Endometrium (tissue), 2 donors: Measurements from ENCODE around the gene ZNF423.

Experiments used
- FAIRE-seq: peaks from 2 replicates; lab custom pipeline; 2012; peaks lifted over from hg19 to GRCh38; lab: Jason Lieb, UNC
- donor health status: control.
- donor health status: control.

The ZNF423 gene

GRCh38 chr16:49822649-49823370 is 33.1 kb downstream of the ZNF423 start:
- FAIRE-seq: no peak

DNA sequence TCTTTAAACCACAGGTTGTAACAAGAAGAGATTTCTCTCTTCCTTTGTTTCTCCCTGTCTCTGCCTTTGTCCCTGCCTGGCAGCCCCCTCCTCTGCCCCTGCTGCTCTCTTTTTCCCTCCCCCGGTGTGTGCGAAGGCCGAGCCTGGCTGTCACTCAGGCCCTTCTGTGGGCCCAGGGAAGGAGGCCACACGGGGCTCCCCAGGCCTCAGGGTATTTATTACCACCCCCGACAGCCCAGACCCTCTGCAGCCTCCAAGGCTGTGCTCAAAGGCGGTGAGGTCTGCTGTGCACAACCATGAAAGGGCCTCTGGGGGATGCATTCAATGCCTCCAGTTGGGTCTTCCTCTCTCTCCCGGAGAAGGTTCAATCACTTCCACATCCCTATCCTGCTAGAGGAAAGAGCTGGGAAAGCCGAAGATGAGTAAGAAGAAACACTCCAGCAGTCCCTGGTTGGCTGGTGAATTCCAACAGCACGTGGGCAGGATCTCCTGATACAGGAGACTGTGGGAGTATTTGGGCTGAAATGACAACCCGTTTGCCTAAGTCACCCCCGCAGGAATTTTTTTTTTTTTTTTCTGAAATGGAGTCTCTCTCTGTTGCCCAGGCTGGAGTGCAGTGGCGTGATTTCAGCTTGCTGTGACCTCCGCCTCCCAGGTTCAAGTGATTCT is 34.2 kb downstream of the ZNF423 start:
- no peak for FAIRE-seq

- FAIRE-seq: no peak
Measured at GRCh38 chr16:49821156-49821555, 34.8 kb downstream of the ZNF423 start.

DNA sequence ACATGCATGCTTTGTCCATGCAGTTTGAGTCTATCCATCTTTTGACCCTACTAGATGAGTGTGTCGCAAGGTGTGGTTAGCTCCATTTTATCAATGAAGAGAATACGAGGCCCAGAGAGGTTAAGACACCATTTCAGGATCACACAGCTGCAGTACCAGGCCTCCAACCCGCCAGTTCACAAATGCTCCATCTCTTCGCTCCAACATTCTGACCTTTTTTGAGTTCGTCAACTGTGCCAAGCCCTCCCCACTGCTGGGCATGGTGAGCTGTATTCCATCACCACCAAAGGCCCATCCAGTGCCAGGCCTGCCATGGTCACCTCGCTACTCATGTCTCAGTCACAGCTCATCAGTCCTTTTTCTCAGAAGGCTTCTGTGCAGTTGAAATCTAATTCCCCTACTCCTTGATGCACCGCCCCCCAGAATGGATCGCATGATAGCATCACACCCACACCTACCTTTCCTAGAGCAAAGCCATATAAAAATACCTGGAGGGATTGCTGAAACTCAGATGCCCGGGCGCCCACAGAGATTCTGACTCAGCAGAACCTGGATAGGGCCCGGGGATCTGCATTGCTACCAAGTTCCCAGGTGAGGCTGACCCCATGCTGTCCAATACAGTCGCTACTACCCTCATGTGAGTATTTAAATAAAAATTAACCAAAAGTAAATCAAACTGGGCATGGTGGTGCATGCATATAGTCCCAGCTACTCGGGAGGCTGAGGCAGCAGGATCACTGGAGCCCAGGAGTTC is 38.0 kb downstream of the ZNF423 start:
- no peak for FAIRE-seq

DNA sequence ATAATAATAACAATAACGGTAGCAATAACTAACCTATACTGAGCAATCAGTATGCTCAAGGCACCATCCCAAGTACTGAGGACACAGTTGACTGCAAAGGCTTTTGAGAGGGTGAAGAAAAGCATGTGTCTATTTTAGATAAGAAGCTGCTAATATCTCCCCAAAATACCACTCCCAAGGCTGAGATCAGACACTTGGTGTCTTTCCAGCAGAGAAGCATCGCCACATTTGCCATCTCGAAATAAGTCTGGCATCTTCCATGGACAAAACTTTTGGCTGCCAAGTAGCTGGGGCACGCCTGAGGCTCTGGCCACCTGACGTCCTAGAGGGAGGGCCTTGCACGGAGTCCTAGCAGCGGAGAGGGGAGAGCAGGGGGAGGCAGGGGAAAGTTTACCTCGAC is 39.0 kb downstream of the ZNF423 start:
- no peak for FAIRE-seq

- FAIRE-seq: no peak
Measured at GRCh38 chr16:49811644-49812334, 44.1 kb downstream of the ZNF423 start.

- FAIRE-seq: no peak
Measured at GRCh38 chr16:49810831-49811230, 45.1 kb downstream of the ZNF423 start.

DNA sequence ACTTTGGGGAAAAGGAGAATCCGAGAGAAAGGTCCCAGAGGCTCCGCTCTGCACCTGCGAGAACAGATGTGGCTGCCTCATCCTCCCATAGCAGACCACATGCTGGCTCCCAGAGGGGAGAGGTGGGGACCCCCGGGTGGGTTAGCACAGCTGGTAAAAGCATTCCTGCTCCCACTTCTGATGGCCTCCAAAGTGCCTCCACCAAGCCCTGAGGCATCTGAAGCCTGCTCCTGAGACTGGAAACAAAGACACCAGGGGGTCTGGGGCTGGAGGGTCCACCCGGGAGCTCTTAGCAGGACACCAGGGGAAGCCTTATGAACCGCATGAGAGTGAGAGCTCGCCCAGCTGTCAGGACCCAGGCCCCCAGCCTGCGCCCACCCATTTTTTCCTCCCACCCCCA is 46.4 kb downstream of the ZNF423 start:
- no peak for FAIRE-seq

DNA sequence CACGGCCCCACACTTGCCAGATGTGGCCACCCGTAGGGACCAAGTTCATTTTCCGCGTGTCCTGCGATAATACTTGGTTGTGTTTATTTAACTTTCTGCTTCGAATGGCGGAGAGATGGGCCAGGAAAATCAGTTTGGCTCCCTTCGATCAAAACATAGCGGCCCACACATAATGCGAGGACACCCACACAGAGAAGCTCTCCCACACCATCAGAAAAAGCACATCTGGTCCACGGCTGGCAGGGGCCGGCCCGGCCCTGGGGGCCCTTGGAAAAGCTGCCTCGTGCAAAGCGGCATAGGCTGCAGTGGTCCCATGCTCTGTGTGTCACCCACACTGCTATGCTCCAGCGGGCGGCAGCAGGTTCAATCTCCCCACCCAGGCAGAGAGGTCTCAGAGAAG is 46.9 kb downstream of the ZNF423 start:
- no peak for FAIRE-seq

GRCh38 chr16:49806446-49806845 is 49.5 kb downstream of the ZNF423 start:
- FAIRE-seq: no peak

DNA sequence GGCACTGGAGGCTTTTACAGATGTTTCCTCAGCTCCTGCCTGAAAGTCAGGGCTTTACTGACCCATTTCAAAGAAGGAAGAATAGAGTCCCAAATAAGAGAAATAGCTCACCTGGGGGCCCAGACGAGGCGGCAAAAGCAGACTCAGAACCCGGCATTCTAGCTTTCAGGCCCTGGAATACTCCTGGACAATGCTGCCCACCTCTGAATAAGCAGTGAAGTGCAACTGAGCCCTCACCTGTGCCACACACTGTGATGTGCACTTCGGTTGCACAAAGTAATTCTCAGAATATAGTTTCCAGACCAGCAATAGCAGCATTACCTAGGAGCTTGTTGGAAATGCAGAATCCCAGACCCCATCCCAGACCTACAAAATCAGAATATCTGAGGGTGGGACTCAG is 54.6 kb downstream of the ZNF423 start:
- no peak for FAIRE-seq

DNA sequence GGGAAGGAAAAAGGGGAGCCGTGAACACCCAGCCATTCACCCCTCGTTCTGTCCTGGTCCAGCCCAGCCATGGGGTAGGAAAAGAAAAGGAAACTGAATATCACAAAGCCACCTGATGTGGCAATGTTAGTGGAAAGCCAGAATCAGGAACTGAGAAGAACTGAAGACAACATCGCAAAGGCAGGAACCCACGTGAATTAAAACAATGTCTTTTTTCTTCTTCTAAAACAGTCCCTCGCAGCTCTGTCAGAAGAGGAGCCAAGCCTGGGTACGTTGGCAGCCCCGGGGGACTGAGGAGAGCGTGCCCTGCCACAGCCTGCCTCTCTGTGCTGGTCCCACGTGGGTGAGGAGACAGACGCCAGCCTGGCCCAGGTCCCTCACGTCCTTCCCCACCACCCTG is 55.0 kb downstream of the ZNF423 start:
- no peak for FAIRE-seq

DNA sequence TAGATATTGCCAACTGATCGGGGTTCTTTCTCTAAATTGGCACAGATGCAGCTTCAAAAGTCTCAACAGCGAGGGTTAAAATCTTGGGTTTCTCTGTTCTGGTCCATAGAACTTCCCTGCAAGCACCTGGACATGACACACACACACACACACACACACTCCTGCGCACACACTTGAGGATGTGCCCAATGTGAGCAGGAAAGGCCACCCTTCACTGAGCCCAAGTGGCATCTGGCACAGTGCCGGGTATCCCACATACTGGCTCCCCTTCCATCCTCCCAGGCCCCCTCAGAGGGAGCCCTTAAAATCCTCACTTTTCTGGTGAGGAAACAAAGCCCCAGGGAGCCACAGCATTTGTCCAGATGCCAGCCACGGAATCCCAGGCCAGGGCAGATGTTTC is 55.5 kb downstream of the ZNF423 start:
- no peak for FAIRE-seq

- no peak for FAIRE-seq
Measured at GRCh38 chr16:49799172-49799571, 56.7 kb downstream of the ZNF423 start.

- no peak for FAIRE-seq
Measured at GRCh38 chr16:49795513-49795912, 60.4 kb downstream of the ZNF423 start.

- FAIRE-seq: no peak
Measured at GRCh38 chr16:49793244-49793643, 62.7 kb downstream of the ZNF423 start.

GRCh38 chr16:49789616-49790015 is 66.3 kb downstream of the ZNF423 start:
- FAIRE-seq: no peak

GRCh38 chr16:49788986-49789385 is 66.9 kb downstream of the ZNF423 start:
- FAIRE-seq: no peak

- no peak for FAIRE-seq
Measured at GRCh38 chr16:49788572-49788971, 67.3 kb downstream of the ZNF423 start.

DNA sequence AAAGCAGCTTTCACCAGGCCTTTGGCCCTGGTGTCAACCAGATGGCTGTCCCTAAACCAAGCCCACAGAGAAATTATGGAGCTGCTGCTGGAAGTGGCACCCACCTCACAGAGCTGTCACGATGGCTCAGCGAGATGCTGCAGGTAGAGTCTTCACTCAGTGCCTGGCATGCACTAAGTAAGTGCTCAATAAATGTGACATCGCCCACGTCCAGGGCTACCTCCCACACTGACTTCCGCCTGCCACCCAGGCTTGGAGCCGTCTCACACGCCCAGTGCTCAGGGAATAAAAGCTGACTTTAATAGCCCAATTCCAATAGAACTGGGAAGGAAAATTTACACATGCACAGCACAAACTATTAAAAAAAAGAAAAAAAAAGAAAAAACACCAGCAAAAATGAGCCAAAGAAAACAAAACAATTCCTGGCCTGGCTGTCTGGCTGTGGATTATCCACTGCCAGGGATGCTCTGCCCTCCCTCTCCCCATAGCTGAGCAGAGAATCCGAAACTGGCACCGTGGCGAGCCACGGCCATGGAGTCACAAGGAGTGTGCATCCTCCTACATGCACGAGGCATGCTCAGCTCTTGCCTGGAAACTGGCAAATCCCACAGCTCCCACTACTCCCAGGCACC is 68.9 kb downstream of the ZNF423 start:
- no peak for FAIRE-seq

DNA sequence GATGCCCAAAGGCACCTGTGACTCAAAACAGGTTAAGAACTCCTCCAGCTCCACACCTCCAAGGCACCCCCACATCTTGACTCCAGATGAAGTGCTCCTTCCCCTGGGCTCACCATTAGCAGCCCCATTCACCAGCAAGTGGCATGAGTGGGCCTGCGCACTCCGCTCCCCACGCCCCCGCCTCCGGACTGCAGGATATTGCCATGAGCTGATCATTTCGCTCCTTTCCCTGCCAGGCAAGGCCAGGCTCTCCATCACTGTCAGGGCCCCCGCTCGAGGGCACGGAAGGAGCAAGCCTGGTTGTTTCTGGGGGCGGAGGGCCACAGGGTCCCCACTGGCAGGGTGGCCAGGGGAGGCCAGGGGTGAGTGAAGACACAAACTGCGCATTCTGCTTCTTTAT is 69.9 kb downstream of the ZNF423 start:
- no peak for FAIRE-seq

GRCh38 chr16:49782405-49782804 is 73.5 kb downstream of the ZNF423 start:
- no peak for FAIRE-seq
